ENCODE results near the gene ARF1.
A peak's percentile ranks its signal among the peaks of the same experiment; 100 is the strongest.

Gene ARF1

DNA sequence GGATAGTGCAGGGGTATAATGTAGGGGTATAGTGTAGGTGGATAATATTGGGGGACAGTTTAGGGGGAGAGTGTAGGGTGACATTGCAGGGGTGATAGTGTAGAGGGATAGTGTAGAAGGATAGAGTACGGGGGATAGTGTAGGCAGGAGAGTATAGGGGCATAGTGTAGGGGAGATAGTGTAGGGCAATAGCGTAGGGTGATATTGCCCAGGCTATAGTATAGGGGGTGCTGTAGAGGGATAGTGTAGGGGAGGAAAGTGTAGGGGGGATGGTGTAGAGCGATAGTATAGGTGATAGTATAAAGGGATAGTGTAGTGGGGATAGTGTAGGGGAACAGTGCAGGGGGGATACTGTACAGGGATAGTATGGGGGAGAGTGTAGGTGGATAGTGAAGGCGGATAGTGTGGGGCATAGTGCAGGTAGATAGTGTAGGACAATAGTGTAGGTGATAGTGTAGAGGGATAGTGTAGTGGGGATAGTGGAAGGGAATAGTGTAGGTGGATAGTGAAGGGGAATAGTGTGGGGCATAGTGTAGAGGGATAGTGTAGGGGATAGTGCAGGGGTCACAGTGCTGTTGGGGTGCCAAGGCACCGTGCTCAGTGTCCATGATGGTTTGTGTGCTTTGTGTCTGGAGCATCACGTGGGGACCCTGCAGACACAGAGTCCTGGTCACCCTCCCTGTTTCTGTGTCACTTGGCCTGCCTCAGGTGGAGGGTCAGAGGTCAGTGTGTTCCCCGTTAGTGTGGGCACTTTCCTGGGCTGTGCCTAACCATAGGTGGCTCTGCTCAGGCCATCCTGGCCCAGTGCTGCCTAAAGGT is 10.5 kb upstream of the ARF1 start (continued):
- TF ChIP-seq EGR2 (tag by site-specific recombination; IDR thresholded peaks at IDR 0.05; ENCODE audit: low read depth) (peak; percentile 98), ZNF785 (tag by site-specific recombination; IDR thresholded peaks at IDR 0.05) (0 out of 2 replicates have a peak, but pooled peaks have one; percentile 49), PRDM1 (tag by site-specific recombination; IDR thresholded peaks at IDR 0.05) (peak; percentile 99), GLI4 (tag by site-specific recombination; IDR thresholded peaks at IDR 0.05) (0 out of 2 replicates have a peak, but pooled peaks have one; percentile 41)
- TF ChIP-seq, protein P1, sequence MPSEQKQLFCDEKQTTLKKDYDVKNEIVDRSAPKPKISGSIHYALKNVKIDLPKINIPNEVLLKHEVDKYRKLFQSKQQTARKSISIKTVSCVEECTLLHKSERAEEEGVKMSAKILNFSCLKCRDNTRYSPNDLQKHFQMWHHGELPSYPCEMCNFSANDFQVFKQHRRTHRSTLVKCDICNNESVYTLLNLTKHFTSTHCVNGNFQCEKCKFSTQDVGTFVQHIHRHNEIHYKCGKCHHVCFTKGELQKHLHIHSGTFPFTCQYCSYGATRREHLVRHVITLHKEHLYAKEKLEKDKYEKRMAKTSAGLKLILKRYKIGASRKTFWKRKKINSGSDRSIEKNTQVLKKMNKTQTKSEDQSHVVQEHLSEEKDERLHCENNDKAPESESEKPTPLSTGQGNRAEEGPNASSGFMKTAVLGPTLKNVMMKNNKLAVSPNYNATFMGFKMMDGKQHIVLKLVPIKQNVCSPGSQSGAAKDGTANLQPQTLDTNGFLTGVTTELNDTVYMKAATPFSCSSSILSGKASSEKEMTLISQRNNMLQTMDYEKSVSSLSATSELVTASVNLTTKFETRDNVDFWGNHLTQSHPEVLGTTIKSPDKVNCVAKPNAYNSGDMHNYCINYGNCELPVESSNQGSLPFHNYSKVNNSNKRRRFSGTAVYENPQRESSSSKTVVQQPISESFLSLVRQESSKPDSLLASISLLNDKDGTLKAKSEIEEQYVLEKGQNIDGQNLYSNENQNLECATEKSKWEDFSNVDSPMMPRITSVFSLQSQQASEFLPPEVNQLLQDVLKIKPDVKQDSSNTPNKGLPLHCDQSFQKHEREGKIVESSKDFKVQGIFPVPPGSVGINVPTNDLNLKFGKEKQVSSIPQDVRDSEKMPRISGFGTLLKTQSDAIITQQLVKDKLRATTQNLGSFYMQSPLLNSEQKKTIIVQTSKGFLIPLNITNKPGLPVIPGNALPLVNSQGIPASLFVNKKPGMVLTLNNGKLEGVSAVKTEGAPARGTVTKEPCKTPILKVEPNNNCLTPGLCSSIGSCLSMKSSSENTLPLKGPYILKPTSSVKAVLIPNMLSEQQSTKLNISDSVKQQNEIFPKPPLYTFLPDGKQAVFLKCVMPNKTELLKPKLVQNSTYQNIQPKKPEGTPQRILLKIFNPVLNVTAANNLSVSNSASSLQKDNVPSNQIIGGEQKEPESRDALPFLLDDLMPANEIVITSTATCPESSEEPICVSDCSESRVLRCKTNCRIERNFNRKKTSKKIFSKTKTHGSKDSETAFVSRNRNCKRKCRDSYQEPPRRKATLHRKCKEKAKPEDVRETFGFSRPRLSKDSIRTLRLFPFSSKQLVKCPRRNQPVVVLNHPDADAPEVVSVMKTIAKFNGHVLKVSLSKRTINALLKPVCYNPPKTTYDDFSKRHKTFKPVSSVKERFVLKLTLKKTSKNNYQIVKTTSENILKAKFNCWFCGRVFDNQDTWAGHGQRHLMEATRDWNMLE (tag by site-specific recombination; conservative IDR thresholded peaks at IDR 0.05; ENCODE audit: low read depth) = no peak
- TF ChIP-seq, protein P2, sequence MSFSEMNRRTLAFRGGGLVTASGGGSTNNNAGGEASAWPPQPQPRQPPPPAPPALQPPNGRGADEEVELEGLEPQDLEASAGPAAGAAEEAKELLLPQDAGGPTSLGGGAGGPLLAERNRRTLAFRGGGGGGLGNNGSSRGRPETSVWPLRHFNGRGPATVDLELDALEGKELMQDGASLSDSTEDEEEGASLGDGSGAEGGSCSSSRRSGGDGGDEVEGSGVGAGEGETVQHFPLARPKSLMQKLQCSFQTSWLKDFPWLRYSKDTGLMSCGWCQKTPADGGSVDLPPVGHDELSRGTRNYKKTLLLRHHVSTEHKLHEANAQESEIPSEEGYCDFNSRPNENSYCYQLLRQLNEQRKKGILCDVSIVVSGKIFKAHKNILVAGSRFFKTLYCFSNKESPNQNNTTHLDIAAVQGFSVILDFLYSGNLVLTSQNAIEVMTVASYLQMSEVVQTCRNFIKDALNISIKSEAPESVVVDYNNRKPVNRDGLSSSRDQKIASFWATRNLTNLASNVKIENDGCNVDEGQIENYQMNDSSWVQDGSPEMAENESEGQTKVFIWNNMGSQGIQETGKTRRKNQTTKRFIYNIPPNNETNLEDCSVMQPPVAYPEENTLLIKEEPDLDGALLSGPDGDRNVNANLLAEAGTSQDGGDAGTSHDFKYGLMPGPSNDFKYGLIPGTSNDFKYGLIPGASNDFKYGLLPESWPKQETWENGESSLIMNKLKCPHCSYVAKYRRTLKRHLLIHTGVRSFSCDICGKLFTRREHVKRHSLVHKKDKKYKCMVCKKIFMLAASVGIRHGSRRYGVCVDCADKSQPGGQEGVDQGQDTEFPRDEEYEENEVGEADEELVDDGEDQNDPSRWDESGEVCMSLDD (tag by site-specific recombination; IDR thresholded peaks at IDR 0.05) = peak; percentile 61; the same call in 1 of the 2 replicates

DNA sequence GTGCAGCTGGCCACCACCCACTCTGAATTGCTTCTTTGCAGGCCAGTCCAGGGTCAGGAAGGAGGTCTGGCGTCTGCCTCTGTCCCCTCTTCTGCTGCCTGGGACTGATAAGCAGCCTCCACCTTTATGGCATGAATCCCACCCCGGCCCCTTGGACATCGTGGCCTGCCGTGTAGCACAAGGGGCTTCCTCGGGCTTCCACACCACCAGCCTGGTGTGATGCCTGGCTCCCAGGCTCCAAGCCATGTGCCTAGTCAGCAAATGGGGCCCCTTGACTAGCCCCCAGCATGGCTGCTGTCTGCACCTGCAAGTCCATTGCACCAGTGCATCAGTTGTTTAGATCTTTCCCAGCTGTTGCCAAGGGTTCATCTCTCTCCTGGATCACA is 9.9 kb upstream of the ARF1 start:
- ChIA-PET POLR2A (interaction anchor here (1.0 kb wide), 1 partner anchor 9 kb away, joined by 4 read pairs; the partner anchor contains the start of gene ARF1), CTCF (no interaction called here)
- H3K4me1 ChIP-seq (ENCODE audit: control insufficient read depth, insufficient read depth, low read length) = no peaks in the 10 kb centered on the region
- no peaks in the 10 kb centered on the region for H3K9me3 ChIP-seq (ENCODE audit: control insufficient read depth, insufficient read depth, low read depth, low read length)
- no peak overlapping the region for H3K27ac ChIP-seq (ENCODE audit: extremely low read depth, low read depth, low read length)
- no peaks in the 10 kb centered on the region for H3K36me3 ChIP-seq (ENCODE audit: control insufficient read depth in 2 of 2, insufficient read depth in 1 of 2, low read length in 2 of 2)
- no peak overlapping the region for H3K4me3 ChIP-seq (ENCODE audit: low read depth, low read length)
- TF ChIP-seq ZNF354C (tag by site-specific recombination; IDR thresholded peaks at IDR 0.05; ENCODE audit: borderline replicate concordance, low read depth) (no peak), GFI1B (tag by site-specific recombination; IDR thresholded peaks at IDR 0.05) (no peak), YY1 (tag by site-specific recombination; IDR thresholded peaks at IDR 0.05) (no peak), GLIS1 (tag by site-specific recombination; IDR thresholded peaks at IDR 0.05) (no peak), ZNF623 (tag by site-specific recombination; IDR thresholded peaks at IDR 0.05) (no peak), ZNF548 (tag by site-specific recombination; IDR thresholded peaks at IDR 0.05) (no peak), KLF7 (tag by site-specific recombination; IDR thresholded peaks at IDR 0.05; ENCODE audit: borderline replicate concordance) (no peak), ZNF501 (tag by site-specific recombination; IDR thresholded peaks at IDR 0.05) (no peak), WT1 (tag by site-specific recombination; IDR thresholded peaks at IDR 0.05) (no peak), ZNF571 (tag by site-specific recombination; IDR thresholded peaks at IDR 0.05) (no peak), HOXA7 (CRISPR knock-in tag; IDR thresholded peaks at IDR 0.05; ENCODE audit: borderline replicate concordance) (no peak), ZNF274 (IDR thresholded peaks at IDR 0.05; ENCODE audit: low read length) (no peak), ZNF274 (tag by site-specific recombination; IDR thresholded peaks at IDR 0.05; ENCODE audit: borderline replicate concordance) (no peak), ZNF529 (tag by site-specific recombination; IDR thresholded peaks at IDR 0.05; ENCODE audit: insufficient replicate concordance) (no peak), TRIM28 (IDR thresholded peaks at IDR 0.05; ENCODE audit: borderline replicate concordance, low read length) (no peak), ZNF677 (tag by site-specific recombination; IDR thresholded peaks at IDR 0.05) (no peak), ZNF654 (tag by site-specific recombination; IDR thresholded peaks at IDR 0.05; ENCODE audit: low read depth) (no peak), ZNF174 (tag by site-specific recombination; IDR thresholded peaks at IDR 0.05) (no peak)
- TF ChIP-seq, protein P3, sequence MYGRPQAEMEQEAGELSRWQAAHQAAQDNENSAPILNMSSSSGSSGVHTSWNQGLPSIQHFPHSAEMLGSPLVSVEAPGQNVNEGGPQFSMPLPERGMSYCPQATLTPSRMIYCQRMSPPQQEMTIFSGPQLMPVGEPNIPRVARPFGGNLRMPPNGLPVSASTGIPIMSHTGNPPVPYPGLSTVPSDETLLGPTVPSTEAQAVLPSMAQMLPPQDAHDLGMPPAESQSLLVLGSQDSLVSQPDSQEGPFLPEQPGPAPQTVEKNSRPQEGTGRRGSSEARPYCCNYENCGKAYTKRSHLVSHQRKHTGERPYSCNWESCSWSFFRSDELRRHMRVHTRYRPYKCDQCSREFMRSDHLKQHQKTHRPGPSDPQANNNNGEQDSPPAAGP (tag by site-specific recombination; IDR thresholded peaks at IDR 0.05) = no peak
- TF ChIP-seq, protein P4, sequence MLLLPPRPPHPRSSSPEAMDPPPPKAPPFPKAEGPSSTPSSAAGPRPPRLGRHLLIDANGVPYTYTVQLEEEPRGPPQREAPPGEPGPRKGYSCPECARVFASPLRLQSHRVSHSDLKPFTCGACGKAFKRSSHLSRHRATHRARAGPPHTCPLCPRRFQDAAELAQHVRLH (tag by site-specific recombination; IDR thresholded peaks at IDR 0.05) = no peak

Data from HEK293 (cell line).